Cardiac fibroblast (primary cell): Measurements from ENCODE around the gene CCNYL1.

Experiments used
- DNase-seq, 2 donors: peaks; one replicate each; pipeline versions ENCODE4 v3.0.0 to v3.0.0-alpha.2; 2010; ENCODE audit warnings: low read depth in 2 of 2
- H3K4me3 ChIP-seq, 2 donors: replicated peaks in 1 of 2; 1 replicate in 1 of 2; 2 replicates in 1 of 2; pipeline ENCODE4 v1.5.1; 2011; ENCODE audit warnings: low read depth in 2 of 2, low read length in 2 of 2, mild to moderate bottlenecking in 2 of 2, moderate library complexity in 1 of 2
- CTCF ChIP-seq: IDR thresholded peaks from one replicate; pipeline ENCODE4 v1.5.1; 2011; ENCODE audit warnings: low read depth, mild to moderate bottlenecking, low read length, inconsistent platforms

The CCNYL1 gene

GRCh38 chr2:207710814-207711740, at the start of gene CCNYL1:
TSS of gene CCNYL1 (plus strand) at chr2:207711640. CDS start at chr2:207711897, 257 bp downstream.
- TF ChIP-seq CTCF = peak; percentile 3
- H3K4me3 ChIP-seq = peak within 1 kb of the TSS; percentile 94 to 95
- peak; percentile 99 to 100 for DNase-seq

GRCh38 chr2:207662203-207662602, 49.2 kb upstream of the CCNYL1 start:
- H3K4me3 ChIP-seq = no peak overlapping the region
- no peak for TF ChIP-seq CTCF
- no peak for DNase-seq

GRCh38 chr2:207663870-207664545, 47.4 kb upstream of the CCNYL1 start:
- TF ChIP-seq CTCF = no peak

GRCh38 chr2:207670887-207671286, 40.6 kb upstream of the CCNYL1 start:
- TF ChIP-seq CTCF = no peak
- H3K4me3 ChIP-seq = no peak overlapping the region
- no peak for DNase-seq

More at GRCh38 chr2:207663870-207664545, 47.4 kb upstream of the CCNYL1 start:
- H3K4me3 ChIP-seq = no peak overlapping the region
- DNase-seq = no peak

GRCh38 chr2:207673431-207673830, 38.0 kb upstream of the CCNYL1 start:
- H3K4me3 ChIP-seq = no peak overlapping the region
- no peak for TF ChIP-seq CTCF
- no peak for DNase-seq

GRCh38 chr2:207674266-207674774, 37.1 kb upstream of the CCNYL1 start:
- no peak for TF ChIP-seq CTCF
- H3K4me3 ChIP-seq = no peak overlapping the region
- no peak for DNase-seq
